HepG2 (cell line): ENCODE measurements around the gene EPM2A. TPM values are rescaled to one million over a fixed set of nuclear protein-coding genes. Genes with fewer than 3 reads are reported as not detected.

Experiments
- HOMEZ ChIP-seq: IDR thresholded peaks from 2 replicates; pipeline ENCODE4 v1.6.1; 2016; ENCODE audit warnings: low read depth
- MTF1 ChIP-seq: sonication (generic); formaldehyde crosslinking; IDR thresholded peaks from 2 replicates; pipeline ENCODE4 v1.5.0; 2020; ENCODE audit warnings: missing genetic modification reagents
- NCOA1 ChIP-seq: sonication (generic); formaldehyde crosslinking; IDR thresholded peaks from 2 replicates; pipeline ENCODE4 v1.9.0; 2021; ENCODE audit warnings: missing genetic modification reagents
- SPEN ChIP-seq: sonication (generic); formaldehyde crosslinking; IDR thresholded peaks from 2 replicates; pipeline ENCODE4 v1.5.1; 2020; ENCODE audit warnings: low read depth, mild to moderate bottlenecking, missing genetic modification reagents
- ZKSCAN5 ChIP-seq: sonication (generic); formaldehyde crosslinking; IDR thresholded peaks from 2 replicates; pipeline ENCODE4 v1.5.1; 2020; ENCODE audit warnings: mild to moderate bottlenecking, missing genetic modification reagents
- ZNF646 ChIP-seq: sonication (generic); formaldehyde crosslinking; IDR thresholded peaks from 2 replicates; pipeline ENCODE4 v1.9.0; 2021; ENCODE audit warnings: mild to moderate bottlenecking, missing genetic modification reagents
- polyA plus RNA-seq, 8 experiments: library from polyadenylated mRNA; depleted of rRNA in 3 of 8; stranded (reverse) in 7 of 8; unstranded in 1 of 8; fragments of >200 nt; fragmentation: Illumina TruSeq in 4 of 8; extraction: Trizol in 4 of 8; gene quantifications; 2 replicates each; pipeline versions ENCODE4 v1.2.1 to v1.2.3, GENCODE V29; 2011 to 2016; ENCODE audit warnings: low read depth in 4 of 8, missing spikeins in 1 of 8, mixed read lengths in 1 of 8; ENCODE audit not compliant: insufficient read depth in 1 of 8
- total RNA-seq, 5 experiments: library from RNA; depleted of rRNA; stranded (reverse); fragments of >200 nt; fragmentation: Illumina TruSeq; extraction: Trizol; gene quantifications; 2 replicates each; pipeline ENCODE4 v1.2.3, GENCODE V29; 2016; ENCODE audit warnings: low read depth in 1 of 5
- TF ChIP-seq, protein P1 (sequence below): sonication (generic); formaldehyde crosslinking; IDR thresholded peaks from 2 replicates; pipeline ENCODE4 v1.4.0; 2020; ENCODE audit warnings: mild to moderate bottlenecking, missing genetic modification reagents
- TF ChIP-seq, protein P2 (sequence below): sonication (generic); formaldehyde crosslinking; IDR thresholded peaks from 2 replicates; pipeline ENCODE4 v1.4.0; 2020; ENCODE audit warnings: missing genetic modification reagents, borderline replicate concordance
- TF ChIP-seq, protein P3 (sequence below): IDR thresholded peaks from 2 replicates; pipeline ENCODE4 v1.6.1; 2016; ENCODE audit warnings: missing biosample characterization, missing genetic modification reagents, low read depth

Gene EPM2A
- total and polyA plus RNA-seq, 2 of the 13 experiments (the other 11 are each of a cell fraction or from before 2014, with no cell fraction given) = 4.6 to 9.2 TPM

- TF ChIP-seq, protein P1, sequence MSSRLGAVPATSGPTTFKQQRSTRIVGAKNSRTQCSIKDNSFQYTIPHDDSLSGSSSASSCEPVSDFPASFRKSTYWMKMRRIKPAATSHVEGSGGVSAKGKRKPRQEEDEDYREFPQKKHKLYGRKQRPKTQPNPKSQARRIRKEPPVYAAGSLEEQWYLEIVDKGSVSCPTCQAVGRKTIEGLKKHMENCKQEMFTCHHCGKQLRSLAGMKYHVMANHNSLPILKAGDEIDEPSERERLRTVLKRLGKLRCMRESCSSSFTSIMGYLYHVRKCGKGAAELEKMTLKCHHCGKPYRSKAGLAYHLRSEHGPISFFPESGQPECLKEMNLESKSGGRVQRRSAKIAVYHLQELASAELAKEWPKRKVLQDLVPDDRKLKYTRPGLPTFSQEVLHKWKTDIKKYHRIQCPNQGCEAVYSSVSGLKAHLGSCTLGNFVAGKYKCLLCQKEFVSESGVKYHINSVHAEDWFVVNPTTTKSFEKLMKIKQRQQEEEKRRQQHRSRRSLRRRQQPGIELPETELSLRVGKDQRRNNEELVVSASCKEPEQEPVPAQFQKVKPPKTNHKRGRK = peak; percentile 68; the same call in 1 of the 2 replicates
- TF ChIP-seq ZNF646 (CRISPR knock-in tag) = no peak
- TF ChIP-seq, protein P2, sequence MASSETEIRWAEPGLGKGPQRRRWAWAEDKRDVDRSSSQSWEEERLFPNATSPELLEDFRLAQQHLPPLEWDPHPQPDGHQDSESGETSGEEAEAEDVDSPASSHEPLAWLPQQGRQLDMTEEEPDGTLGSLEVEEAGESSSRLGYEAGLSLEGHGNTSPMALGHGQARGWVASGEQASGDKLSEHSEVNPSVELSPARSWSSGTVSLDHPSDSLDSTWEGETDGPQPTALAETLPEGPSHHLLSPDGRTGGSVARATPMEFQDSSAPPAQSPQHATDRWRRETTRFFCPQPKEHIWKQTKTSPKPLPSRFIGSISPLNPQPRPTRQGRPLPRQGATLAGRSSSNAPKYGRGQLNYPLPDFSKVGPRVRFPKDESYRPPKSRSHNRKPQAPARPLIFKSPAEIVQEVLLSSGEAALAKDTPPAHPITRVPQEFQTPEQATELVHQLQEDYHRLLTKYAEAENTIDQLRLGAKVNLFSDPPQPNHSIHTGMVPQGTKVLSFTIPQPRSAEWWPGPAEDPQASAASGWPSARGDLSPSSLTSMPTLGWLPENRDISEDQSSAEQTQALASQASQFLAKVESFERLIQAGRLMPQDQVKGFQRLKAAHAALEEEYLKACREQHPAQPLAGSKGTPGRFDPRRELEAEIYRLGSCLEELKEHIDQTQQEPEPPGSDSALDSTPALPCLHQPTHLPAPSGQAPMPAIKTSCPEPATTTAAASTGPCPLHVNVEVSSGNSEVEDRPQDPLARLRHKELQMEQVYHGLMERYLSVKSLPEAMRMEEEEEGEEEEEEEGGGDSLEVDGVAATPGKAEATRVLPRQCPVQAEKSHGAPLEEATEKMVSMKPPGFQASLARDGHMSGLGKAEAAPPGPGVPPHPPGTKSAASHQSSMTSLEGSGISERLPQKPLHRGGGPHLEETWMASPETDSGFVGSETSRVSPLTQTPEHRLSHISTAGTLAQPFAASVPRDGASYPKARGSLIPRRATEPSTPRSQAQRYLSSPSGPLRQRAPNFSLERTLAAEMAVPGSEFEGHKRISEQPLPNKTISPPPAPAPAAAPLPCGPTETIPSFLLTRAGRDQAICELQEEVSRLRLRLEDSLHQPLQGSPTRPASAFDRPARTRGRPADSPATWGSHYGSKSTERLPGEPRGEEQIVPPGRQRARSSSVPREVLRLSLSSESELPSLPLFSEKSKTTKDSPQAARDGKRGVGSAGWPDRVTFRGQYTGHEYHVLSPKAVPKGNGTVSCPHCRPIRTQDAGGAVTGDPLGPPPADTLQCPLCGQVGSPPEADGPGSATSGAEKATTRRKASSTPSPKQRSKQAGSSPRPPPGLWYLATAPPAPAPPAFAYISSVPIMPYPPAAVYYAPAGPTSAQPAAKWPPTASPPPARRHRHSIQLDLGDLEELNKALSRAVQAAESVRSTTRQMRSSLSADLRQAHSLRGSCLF (CRISPR knock-in tag) = no peak
- TF ChIP-seq HOMEZ (CRISPR knock-in tag) = peak; percentile 96
- TF ChIP-seq MTF1 (CRISPR knock-in tag) = no peak; the same call in 1 of the 2 replicates
- TF ChIP-seq ZKSCAN5 (CRISPR knock-in tag) = no peak
- peak; percentile 88 for TF ChIP-seq SPEN (CRISPR knock-in tag)
- TF ChIP-seq, protein P3, sequence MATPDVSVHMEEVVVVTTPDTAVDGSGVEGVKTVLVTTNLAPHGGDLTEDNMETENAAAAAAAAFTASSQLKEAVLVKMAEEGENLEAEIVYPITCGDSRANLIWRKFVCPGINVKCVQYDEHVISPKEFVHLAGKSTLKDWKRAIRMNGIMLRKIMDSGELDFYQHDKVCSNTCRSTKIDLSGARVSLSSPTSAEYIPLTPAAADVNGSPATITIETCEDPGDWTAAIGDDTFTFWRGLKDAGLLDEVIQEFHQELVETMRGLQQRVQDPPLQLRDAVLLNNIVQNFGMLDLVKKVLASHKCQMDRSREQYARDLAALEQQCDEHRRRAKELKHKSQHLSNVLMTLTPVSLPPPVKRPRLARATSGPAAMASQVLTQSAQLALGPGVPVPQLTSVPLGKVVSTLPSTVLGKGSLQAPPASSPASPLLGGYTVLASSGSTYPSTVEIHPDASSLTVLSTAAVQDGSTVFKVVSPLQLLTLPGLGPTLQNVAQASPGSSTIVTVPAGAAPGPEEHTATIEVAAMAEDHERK = peak; percentile 18; the same call in 1 of the 2 replicates
- 0 out of 2 replicates have a peak, but pooled peaks have one; percentile 53 for TF ChIP-seq NCOA1 (CRISPR knock-in tag)
Observed at GRCh38 chr6:145734486-145735355, 599 bp downstream of the EPM2A start (continued).
